Esophagus squamous epithelium (tissue), 5 donors: ENCODE data around the gene CCR4. TPM values are rescaled to one million over a fixed set of nuclear protein-coding genes. Genes with fewer than 3 reads are reported as not detected.
A peak's percentile ranks its signal among the peaks of the same experiment; 100 is the strongest.
"Not testable (repeated sequence)": the region's sequence is repeated elsewhere in the genome, so short reads cannot be mapped to it uniquely, and the experiment has no call there.

Experiments used
- DNase-seq: peaks from one replicate; lab custom pipeline; 2025; lab: John Stamatoyannopoulos, UW
- H3K27ac ChIP-seq, 4 donors: fragments of 200-600 bp; sonication (generic); one replicate each; pipeline ENCODE4 v1.5.1; 2016 to 2019; ENCODE audit warnings: mild to moderate bottlenecking in 1 of 4
- H3K27me3 ChIP-seq, 4 donors: fragments of 200-600 bp; sonication (generic); 1 replicate in 3 of 4; 2 replicates in 1 of 4; pipeline versions ENCODE4 v1.5.1 to v1.6.0; 2017 to 2021; ENCODE audit warnings: antibody characterized with exemption in 1 of 4
- H3K36me3 ChIP-seq, 3 donors: fragments of 200-600 bp; sonication (generic); one replicate each; pipeline ENCODE4 v1.5.1; 2016 to 2019
- H3K4me1 ChIP-seq, 3 donors: fragments of 200-600 bp; sonication (generic); one replicate each; pipeline ENCODE4 v1.5.1; 2017 to 2019
- H3K4me3 ChIP-seq, 4 donors: fragments of 200-600 bp; sonication (generic); 1 replicate in 3 of 4; 2 replicates in 1 of 4; pipeline ENCODE4 v1.5.1; 2016 to 2019; ENCODE audit warnings: mild to moderate bottlenecking in 2 of 4, moderate library complexity in 1 of 4
- H3K9me3 ChIP-seq, 3 donors: fragments of 200-600 bp; sonication (generic); one replicate each; pipeline ENCODE4 v1.5.1; 2016 to 2019
- POLR2A ChIP-seq, 4 donors: fragments of 450-650 bp; IDR thresholded peaks; one replicate each; pipeline ENCODE4 v1.6.1; 2017; ENCODE audit warnings: antibody characterized with exemption in 4 of 4, mild to moderate bottlenecking in 4 of 4, moderate library complexity in 3 of 4
- WGBS, 2 donors: methylation state at CpG; one replicate each; pipeline ENCODE4 v1.1.5; 2018; 5-methylcytosine and 5-hydroxymethylcytosine counted together
- intact Hi-C: fragments of 100-400 bp; cut with DNase I; formaldehyde crosslinking; loops from one replicate; pipeline ENCODE4 v1.15.0; 2022
- total RNA-seq, 4 donors: library from RNA; depleted of rRNA; stranded (reverse); fragments of >200 nt; gene quantifications; one replicate each; pipeline ENCODE4 v1.1.0, GENCODE V29; 2016
- TF ChIP-seq, protein P1 (sequence below), 6 experiments: fragments of 450-650 bp in 4 of 6; fragments of 200-600 bp in 2 of 6; sonication (generic) in 2 of 6; IDR thresholded peaks; one replicate each; pipeline ENCODE4 v1.5.1; 2016 to 2019; ENCODE audit warnings: antibody characterized with exemption in 6 of 6, mild to moderate bottlenecking in 4 of 6, moderate library complexity in 4 of 6
- donor health status: DM: yes; HTN: yes; CAD: no.

CCR4 gene
- total RNA-seq, 4 donors from 2014 or later, result 0.27 to 0.94 (median 0.62) TPM

DNA sequence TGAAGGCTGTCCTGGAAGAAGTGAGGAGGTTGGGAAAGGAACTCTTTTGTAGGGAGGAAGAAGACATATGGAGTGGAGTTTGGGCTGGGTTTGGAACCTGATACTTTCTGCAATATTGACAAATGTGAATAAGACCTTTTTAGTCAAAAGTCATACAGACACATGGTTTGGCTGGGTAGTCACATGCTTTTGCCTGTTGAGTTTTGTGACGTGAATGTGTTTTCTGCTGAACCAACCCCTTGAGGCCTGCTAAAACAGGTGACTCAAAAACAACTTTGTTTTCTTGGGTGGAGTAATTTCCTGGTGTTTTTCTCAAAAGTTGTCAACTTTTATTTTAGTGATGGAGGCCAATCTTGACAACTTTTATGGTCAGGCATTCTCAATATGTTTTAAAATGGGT lies 39.4 kb upstream of the CCR4 start:
- peaks cover 0 to 4% (median 0%) of the 10 kb centered on the region in 3 donors for H3K9me3 ChIP-seq
- H3K36me3 ChIP-seq, result no peaks in the 10 kb centered on the region
- H3K27ac ChIP-seq, result no peak overlapping the region
- no peaks in the 10 kb centered on the region for H3K27me3 ChIP-seq
- peaks cover 0 to 16% (median 5%) of the 10 kb centered on the region in 3 donors for H3K4me1 ChIP-seq
- TF ChIP-seq, protein P1, sequence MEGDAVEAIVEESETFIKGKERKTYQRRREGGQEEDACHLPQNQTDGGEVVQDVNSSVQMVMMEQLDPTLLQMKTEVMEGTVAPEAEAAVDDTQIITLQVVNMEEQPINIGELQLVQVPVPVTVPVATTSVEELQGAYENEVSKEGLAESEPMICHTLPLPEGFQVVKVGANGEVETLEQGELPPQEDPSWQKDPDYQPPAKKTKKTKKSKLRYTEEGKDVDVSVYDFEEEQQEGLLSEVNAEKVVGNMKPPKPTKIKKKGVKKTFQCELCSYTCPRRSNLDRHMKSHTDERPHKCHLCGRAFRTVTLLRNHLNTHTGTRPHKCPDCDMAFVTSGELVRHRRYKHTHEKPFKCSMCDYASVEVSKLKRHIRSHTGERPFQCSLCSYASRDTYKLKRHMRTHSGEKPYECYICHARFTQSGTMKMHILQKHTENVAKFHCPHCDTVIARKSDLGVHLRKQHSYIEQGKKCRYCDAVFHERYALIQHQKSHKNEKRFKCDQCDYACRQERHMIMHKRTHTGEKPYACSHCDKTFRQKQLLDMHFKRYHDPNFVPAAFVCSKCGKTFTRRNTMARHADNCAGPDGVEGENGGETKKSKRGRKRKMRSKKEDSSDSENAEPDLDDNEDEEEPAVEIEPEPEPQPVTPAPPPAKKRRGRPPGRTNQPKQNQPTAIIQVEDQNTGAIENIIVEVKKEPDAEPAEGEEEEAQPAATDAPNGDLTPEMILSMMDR (IDR thresholded peaks at IDR 0.05), result no peak
- no peak for TF ChIP-seq POLR2A (IDR thresholded peaks at IDR 0.05)
- H3K4me3 ChIP-seq, result no peak overlapping the region
- no peak for DNase-seq
- 40 to 83% methylated on average over 1 of the region's 1 CpG for WGBS, 2 donors
- intact Hi-C loops, result no loop called here

GRCh38 chr3:32913790-32914446 lies 37.5 kb upstream of the CCR4 start:
- no peaks in the 10 kb centered on the region for H3K36me3 ChIP-seq
- peaks cover 0 to 9% (median 0%) of the 10 kb centered on the region in 3 donors for H3K9me3 ChIP-seq
- no peak for TF ChIP-seq POLR2A (IDR thresholded peaks at IDR 0.05)
- TF ChIP-seq, protein P1 (IDR thresholded peaks at IDR 0.05), result no peak
- WGBS, 2 donors, result 18 to 25% methylated on average over 7 of the region's 7 CpGs
- no peaks in the 10 kb centered on the region for H3K27me3 ChIP-seq
- no peak overlapping the region for H3K4me3 ChIP-seq
- H3K4me1 ChIP-seq, result peaks cover 0 to 16% (median 5%) of the 10 kb centered on the region in 3 donors
- DNase-seq, result no peak
- intact Hi-C loops, result no loop called here
- H3K27ac ChIP-seq, result peak overlapping the region; percentile 21 to 72 (median 59)

GRCh38 chr3:32919920-32920319 lies 31.5 kb upstream of the CCR4 start:
- WGBS, 2 donors, result 75 to 83% methylated on average over 2 of the region's 2 CpGs
- no peak for DNase-seq
- peaks cover 0 to 9% (median 0%) of the 10 kb centered on the region in 3 donors for H3K9me3 ChIP-seq

DNA sequence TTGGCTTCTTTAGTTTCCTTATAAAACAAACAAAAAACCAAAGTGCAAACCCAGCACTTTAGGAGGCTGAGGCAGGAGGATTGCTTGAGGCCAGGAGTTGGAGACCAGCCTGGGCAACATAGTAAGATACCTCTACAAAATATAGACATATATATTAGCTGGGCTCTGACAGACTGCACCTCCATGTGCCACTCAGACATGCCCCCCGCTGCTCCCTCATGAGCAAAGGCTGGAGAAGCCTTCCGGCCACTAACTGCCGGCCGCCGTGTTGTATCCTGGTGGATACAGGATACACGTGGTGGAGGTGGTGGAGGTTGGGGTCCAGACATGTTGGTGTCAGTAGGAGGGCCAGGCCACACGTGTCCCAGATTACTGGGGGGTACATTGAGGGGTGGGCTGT lies 29.4 kb upstream of the CCR4 start:
- no peak overlapping the region for H3K27ac ChIP-seq
- intact Hi-C loops, result no loop called here
- 60% methylated on average over 1 of the region's 7 CpGs; no CpG with 5 or more reads in 1 of the 2 donors for WGBS, 2 donors
- no peak overlapping the region for H3K4me3 ChIP-seq
- no peaks in the 10 kb centered on the region for H3K4me1 ChIP-seq
- peaks cover 0 to 5% (median 0%) of the 10 kb centered on the region in 3 donors for H3K9me3 ChIP-seq
- TF ChIP-seq, protein P1 (IDR thresholded peaks at IDR 0.05), result no peak
- no peak for TF ChIP-seq POLR2A (IDR thresholded peaks at IDR 0.05)
- H3K36me3 ChIP-seq, result no peaks in the 10 kb centered on the region
- H3K27me3 ChIP-seq, result no peaks in the 10 kb centered on the region
- DNase-seq, result no peak

More at GRCh38 chr3:32919920-32920319, 31.5 kb upstream of the CCR4 start:
- no peak for TF ChIP-seq POLR2A (IDR thresholded peaks at IDR 0.05)
- TF ChIP-seq, protein P1 (IDR thresholded peaks at IDR 0.05), result no peak
- no peak overlapping the region for H3K4me3 ChIP-seq
- no peak overlapping the region for H3K27ac ChIP-seq
- intact Hi-C loops, result no loop called here
- no peaks in the 10 kb centered on the region for H3K36me3 ChIP-seq
- peaks cover 0 to under 1% (median 0%) of the 10 kb centered on the region in 3 donors for H3K4me1 ChIP-seq
- no peaks in the 10 kb centered on the region for H3K27me3 ChIP-seq

GRCh38 chr3:32930161-32930560 lies 21.3 kb upstream of the CCR4 start:
- intact Hi-C loops, result no loop called here
- no peak overlapping the region for H3K27ac ChIP-seq
- 80 to 95% methylated on average over 3 of the region's 3 CpGs for WGBS, 2 donors
- no peaks in the 10 kb centered on the region for H3K9me3 ChIP-seq
- H3K4me1 ChIP-seq, result no peaks in the 10 kb centered on the region
- H3K4me3 ChIP-seq, result no peak overlapping the region
- H3K27me3 ChIP-seq, result no peaks in the 10 kb centered on the region
- no peak for DNase-seq
- no peaks in the 10 kb centered on the region for H3K36me3 ChIP-seq
- TF ChIP-seq, protein P1 (IDR thresholded peaks at IDR 0.05), result no peak
- no peak for TF ChIP-seq POLR2A (IDR thresholded peaks at IDR 0.05)

- H3K4me1 ChIP-seq, H3K36me3 ChIP-seq, intact Hi-C loops, H3K27me3 ChIP-seq, H3K4me3 ChIP-seq, H3K9me3 ChIP-seq, H3K27ac ChIP-seq, DNase-seq: not testable (repeated sequence)
- WGBS, 2 donors, result 69 to 78% methylated on average over 2 of the region's 2 CpGs
Observed at GRCh38 chr3:32931273-32931672, 20.2 kb upstream of the CCR4 start.
